GM18517 (cell line): ENCODE data around the gene CRB2.

Experiments used
- ATAC-seq: cut with Tn5 transposase; IDR thresholded peaks from one replicate; pipeline ENCODE4 v1.9.1; 2021; ENCODE audit warnings: mild to moderate bottlenecking, moderate library complexity; ENCODE audit not compliant: unreplicated experiment

Gene CRB2

DNA sequence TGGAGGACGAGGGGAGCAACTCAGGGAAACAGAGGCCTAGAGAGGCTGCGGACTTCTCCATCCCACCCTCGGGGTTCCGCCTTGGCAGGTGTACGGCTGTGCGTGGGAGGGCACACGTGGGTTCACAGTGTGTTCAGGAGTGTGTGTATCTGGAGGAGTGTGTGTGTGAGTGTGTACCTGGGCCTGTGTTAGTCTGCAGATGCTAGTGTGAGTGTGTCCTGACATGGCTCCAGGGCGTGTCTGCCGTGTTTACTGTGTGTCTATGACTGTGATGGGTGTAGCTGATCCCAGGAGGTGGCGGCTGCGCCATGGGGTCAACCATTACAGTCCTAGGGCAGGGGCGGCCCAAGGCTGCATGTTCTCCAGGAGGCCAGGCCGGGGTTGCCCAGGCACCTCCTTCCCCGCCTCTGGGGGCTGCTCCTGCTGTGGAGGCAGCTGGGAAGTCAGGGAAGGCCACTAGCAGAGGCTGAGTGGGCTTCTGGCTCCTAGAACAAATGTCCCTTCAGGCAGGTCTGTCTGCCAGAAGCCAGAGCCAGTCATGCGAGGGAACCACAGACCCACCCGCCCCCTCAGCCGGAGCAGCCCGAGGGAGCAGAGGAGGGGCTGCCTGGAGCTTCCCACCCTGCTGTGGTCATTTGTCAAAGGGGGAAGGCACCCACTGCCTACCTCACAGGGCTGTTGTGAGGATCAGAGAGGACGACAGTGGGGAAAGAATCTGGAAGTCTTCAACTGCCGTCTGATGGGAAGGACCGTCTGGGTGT, 21.4 kb downstream of the CRB2 start:
- no peak for ATAC-seq

GRCh38 chr9:123378025-123378424, 22.0 kb downstream of the CRB2 start:
- ATAC-seq: no peak

DNA sequence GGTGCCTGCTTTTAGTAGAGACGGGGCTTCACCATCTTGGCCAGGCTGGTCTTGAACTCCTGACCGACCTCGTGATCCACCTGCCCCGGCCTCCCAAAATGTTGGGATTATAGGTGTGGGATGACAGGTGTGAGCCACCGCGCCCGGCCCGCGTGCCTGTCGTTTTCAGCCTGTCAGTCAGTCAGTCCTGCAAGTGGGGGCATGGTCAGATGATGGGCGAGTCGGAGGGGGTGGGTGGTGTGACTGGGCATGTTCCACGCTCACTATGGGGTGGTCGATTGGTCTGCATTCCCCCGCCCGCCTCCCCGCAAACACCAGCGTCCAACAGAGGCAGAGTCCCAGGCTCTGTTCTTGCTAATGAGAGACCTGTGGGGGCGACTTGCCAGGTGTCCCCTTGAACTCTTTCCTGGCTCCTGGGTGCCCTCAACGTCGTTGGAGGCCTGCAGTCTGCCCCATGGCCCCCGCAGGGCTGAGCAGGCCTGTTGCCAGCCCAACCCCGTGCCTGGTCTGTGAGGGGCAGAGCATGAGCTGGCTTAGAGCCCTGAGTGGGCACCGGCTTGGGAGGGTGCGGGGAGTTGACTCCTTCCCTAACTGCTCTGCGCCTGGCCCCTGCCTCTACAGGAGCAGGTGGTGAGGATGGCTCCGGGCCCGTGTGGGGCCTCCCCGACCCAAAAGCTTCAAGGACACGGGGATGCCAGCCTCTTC, 23.1 kb downstream of the CRB2 start:
- ATAC-seq: no peak

GRCh38 chr9:123380852-123381705, 25.1 kb downstream of the CRB2 start:
- no peak for ATAC-seq

DNA sequence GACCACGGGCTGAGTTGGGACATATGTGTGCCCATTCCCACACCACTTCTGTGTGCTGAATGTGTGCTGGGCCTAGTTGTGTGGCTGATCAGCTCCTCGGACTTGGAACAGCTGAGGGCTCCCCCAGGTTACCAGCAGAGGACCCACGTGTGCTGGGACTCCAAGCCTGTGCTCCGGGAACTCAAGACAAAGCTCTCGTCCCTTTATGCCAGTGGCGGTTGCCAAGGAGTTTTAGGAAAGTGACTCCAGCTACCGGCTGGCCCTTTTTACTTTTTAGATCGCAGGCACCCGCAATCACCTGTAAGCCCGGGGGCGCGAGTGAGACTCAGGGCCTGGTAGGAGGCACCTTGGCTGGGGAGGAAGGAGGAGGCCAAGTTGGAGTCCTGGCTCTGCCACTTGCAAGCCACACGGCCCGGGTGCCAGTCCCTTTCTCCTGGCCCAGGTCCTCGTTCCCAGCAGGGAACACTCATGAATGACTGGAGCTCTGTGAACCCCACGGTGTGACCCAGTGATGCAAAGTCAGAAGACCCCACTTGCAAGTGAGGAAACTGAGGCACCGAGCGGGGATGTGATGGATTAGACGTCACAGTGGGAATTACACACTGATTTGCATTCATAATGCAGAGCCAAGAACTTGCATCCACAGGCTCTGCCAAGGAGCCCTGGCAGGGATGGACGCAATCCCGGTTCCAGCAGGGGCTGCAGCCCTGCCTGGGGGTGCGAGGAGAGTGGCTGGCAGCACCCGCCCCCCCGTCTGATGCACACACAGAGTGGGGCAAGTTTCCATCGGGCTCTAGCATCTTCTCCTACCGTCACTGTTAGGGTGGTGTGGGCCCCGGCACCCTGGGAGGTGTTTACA, 26.9 kb downstream of the CRB2 start:
- no peak for ATAC-seq

GRCh38 chr9:123383512-123384170, 27.6 kb downstream of the CRB2 start:
- ATAC-seq: no peak

DNA sequence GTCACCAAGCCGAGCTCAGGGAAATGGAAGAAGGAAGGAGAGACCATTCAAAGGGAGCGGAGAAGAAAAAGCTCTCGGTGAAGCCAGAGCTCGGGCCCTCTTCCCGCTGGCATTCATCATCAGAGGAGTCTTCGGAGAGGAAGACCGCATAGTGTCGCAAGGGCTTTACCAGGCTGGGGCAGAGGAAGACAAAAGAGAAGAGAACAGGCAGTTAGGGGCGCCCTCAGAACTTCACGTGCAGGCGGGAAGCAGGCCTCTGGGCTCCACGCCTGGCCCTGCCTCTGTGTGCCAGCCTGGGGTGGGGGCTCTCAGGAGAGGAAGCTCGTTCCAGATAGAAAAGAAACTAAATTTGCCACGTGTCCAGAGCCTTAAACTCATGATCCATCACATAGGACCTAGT, 31.7 kb downstream of the CRB2 start:
- ATAC-seq: no peak

- no peak for ATAC-seq
Observed at GRCh38 chr9:123389070-123389469, 33.1 kb downstream of the CRB2 start.

DNA sequence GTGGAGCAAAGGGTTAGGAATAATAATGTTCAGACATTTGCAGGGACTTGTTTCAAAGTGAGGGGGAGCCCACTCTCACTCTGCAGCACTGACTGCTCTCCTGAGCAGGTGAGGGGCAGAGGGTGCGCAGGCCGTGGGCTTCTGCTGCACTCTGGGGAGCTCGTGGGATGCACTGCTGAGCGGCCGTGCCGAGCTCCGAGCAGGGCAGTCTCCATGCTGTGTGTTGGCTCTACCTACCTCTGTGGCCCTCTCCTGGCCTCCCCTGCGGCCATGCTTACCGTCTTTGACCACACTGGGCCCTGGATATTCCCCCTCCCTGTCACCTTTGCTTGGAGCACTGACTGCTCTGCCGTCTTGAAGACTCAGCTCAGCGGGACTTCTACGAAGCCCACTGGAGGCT, 33.7 kb downstream of the CRB2 start:
- no peak for ATAC-seq

- ATAC-seq: no peak
Observed at GRCh38 chr9:123390337-123391135, 34.5 kb downstream of the CRB2 start.

DNA sequence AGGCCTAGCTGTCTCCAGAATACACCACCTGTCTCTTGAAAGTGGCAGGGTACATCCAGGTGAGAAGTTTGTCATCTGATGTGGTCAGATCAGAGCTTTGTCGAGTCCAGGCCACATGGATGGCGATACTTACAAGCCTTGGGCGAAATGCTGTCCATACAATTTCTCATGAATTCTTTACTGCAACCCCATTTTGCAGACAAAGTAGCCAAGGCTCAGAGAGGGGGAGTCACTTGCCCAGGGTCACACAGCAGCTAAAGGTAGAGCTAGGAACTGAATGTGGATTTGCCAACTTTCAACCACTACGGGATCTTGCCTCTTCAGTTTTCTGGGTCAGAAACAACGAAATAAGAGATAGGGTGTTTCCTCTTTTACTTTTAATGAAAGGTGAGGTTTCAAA, 35.2 kb downstream of the CRB2 start:
- ATAC-seq: no peak

- no peak for ATAC-seq
Observed at GRCh38 chr9:123391946-123392345, 35.9 kb downstream of the CRB2 start.

DNA sequence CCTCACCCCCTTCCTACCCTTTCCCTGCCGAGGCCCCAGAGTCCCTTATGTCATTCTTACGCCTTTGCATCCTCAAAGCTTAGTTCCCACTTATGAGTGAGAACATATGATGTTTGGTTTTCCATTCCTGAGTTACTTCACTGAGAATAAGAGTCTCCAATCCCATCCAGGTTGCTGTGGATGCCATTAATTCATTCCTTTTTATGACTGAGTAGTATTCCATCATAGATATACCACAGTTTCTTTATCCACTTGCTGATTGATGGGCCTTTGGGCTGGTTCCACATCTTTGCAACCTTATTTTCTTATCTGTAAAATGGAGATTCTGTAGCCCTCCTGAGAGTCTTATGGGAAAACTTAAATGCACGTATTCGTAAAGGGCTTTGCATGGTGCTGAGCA, 36.8 kb downstream of the CRB2 start:
- no peak for ATAC-seq

GRCh38 chr9:123394291-123395235, 38.6 kb downstream of the CRB2 start:
- no peak for ATAC-seq

DNA sequence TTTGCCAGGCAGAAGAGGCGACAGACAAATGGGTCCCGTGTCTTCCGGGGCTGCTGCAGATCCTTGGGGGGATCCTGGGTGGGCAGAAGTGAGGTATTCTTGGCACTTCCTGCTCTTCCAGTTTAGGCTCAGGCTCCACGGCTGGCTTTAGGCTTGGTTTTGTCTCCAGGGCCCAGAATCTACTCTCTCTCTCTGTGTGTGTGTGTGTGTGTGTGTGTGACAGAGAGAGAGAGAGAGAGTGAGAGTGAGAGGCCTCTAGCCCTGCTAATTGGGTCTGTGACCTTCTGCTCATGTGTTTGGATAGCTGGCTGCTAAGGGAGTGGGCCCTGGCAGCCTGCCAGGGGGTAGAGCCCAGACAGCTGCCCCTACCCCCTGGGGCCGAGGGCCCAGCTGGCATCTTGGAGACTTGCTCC, 39.3 kb downstream of the CRB2 start:
- no peak for ATAC-seq

DNA sequence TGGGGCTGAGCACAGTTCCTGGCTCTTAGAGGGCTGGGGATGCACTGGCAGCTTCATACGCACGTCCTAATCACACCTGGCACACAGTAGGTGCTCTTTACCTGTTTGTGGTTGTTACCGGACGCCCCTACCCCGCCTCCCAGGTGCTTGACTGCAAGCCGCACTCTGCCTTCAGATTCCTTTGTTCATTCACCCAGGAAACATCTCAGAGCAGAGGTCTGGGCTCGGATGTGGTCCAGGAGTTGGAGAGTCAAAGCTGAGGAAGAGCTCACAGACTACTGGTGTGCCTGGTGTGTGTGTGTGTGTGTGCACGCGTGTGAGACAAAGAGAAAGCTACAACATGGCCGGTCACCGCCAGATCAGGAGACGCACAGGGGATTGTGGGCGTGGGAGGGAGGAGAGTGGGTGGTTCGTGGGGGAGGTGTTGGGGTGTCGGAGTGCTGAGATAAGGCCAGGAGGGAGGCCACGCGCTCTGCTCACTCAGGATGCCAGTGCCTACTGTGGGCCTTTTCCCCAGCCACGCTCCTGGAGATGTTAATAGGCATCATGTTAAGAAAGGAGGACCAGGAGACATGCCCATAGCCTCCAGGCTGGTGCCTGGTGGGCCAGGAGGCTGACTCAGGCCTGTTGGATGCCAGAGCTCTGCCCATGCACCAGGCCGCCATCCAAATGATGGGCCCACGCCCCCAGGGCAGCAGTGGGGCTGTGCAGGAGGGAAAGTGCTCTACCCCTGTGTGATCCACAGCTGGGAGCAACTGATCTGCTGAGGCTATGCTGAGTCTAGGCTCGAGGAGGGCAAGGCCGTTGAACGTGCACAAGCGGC, 39.9 kb downstream of the CRB2 start:
- no peak for ATAC-seq

GRCh38 chr9:123397975-123398374, 42.0 kb downstream of the CRB2 start:
- ATAC-seq: no peak
